GM12878 (cell line): Measurements from ENCODE around the gene MALRD1. TPM values are rescaled to one million over a fixed set of nuclear protein-coding genes. Genes with fewer than 3 reads are reported as not detected.

ENCODE experiments used
- ATAC-seq: fragments of 200-7000 bp; cut with Tn5 transposase; 3 replicates; pipeline ENCODE4 v1.9.1; 2020; ENCODE audit warnings: mild to moderate bottlenecking, moderate library complexity
- BruUV-seq: library from RNA; stranded (reverse); fragments of 400-500 nt; replicated peaks from 2 replicates; lab custom pipeline; 2021; lab: Mats Ljungman, UMichigan
- CTCF ChIA-PET: fragments of 300-600 bp; sonication (Branson Sonifier 250); formaldehyde crosslinking; extraction: SDS; loops from one replicate; lab custom pipeline; 2021; ENCODE audit warnings: inconsistent platforms; lab: Yijun Ruan, JAX
- POLR2A ChIA-PET: fragments of 350-600 bp; formaldehyde crosslinking; extraction: SDS; loops from one replicate; lab custom pipeline; 2021; ENCODE audit warnings: inconsistent platforms; lab: Charles Lee
- RAD21 ChIA-PET: fragments of 300-600 bp; sonication (Branson Sonifier 250); formaldehyde crosslinking; loops from one replicate; lab custom pipeline; 2023; ENCODE audit warnings: antibody characterized with exemption; ENCODE audit not compliant: unreplicated experiment; lab: Charles Lee
- SMC1A ChIA-PET: fragments of 300-600 bp; sonication (Branson Sonifier 250); formaldehyde crosslinking; loops from one replicate; lab custom pipeline; 2023; ENCODE audit not compliant: unreplicated experiment, uncharacterized antibody; lab: Charles Lee
- DNase-seq: peaks from one replicate; pipeline ENCODE4 v3.0.0-alpha.2; 2011; ENCODE audit warnings: low read depth, low spot score
- FAIRE-seq: peaks from 3 replicates; lab custom pipeline; 2011; peaks lifted over from hg19 to GRCh38; lab: Jason Lieb, UNC
- H2AFZ ChIP-seq: 2 replicates; pipeline ENCODE4 v1.6.0; 2011; ENCODE audit warnings: low read depth, low read length, control low read depth; ENCODE audit not compliant: control insufficient read depth
- H3K27ac ChIP-seq: 2 replicates; pipeline ENCODE4 v1.5.1; 2011; ENCODE audit warnings: control low read depth; ENCODE audit not compliant: control insufficient read depth, insufficient read depth
- H3K27me3 ChIP-seq, 2 experiments: replicated peaks in 1 of 2; 2 replicates each; pipeline versions ENCODE4 v1.6.0 to v1.6.1; 2011; ENCODE audit warnings: low read length in 1 of 2; ENCODE audit not compliant: control insufficient read depth in 2 of 2, insufficient read depth in 2 of 2
- H3K36me3 ChIP-seq, 2 experiments: 2 replicates each; pipeline ENCODE4 v1.5.1; 2011; ENCODE audit warnings: low read length in 1 of 2; ENCODE audit not compliant: control insufficient read depth in 2 of 2, insufficient read depth in 2 of 2
- H3K4me1 ChIP-seq: 2 replicates; pipeline ENCODE4 v1.6.1; 2011; ENCODE audit warnings: mild to moderate bottlenecking, low read length, moderate library complexity, mixed read lengths; ENCODE audit not compliant: control insufficient read depth, insufficient read depth
- H3K4me2 ChIP-seq: 2 replicates; pipeline ENCODE4 v1.6.0; 2011; ENCODE audit warnings: control low read depth; ENCODE audit not compliant: control insufficient read depth, insufficient read depth
- H3K4me3 ChIP-seq: fragments of 200-600 bp; sonication (generic); 2 replicates; pipeline ENCODE4 v1.5.1; 2016
- H3K79me2 ChIP-seq: 2 replicates; pipeline ENCODE4 v1.6.0; 2011; ENCODE audit warnings: low read length; ENCODE audit not compliant: control insufficient read depth, insufficient read depth
- H3K9ac ChIP-seq: 2 replicates; pipeline ENCODE4 v1.8.0; 2011; ENCODE audit warnings: low read length, control low read depth, mixed read lengths; ENCODE audit not compliant: control insufficient read depth, insufficient read depth
- H3K9me3 ChIP-seq: replicated peaks from 3 replicates; pipeline ENCODE4 v1.5.1; 2011; ENCODE audit warnings: mild to moderate bottlenecking, low read length; ENCODE audit not compliant: control insufficient read depth, insufficient read depth
- H4K20me1 ChIP-seq: 2 replicates; pipeline ENCODE4 v1.6.0; 2011; ENCODE audit not compliant: control insufficient read depth, insufficient read depth
- MTA2 ChIP-seq: fragments of 450-650 bp; IDR thresholded peaks from 2 replicates; pipeline ENCODE4 v1.6.1; 2016; ENCODE audit warnings: low read depth, mild to moderate bottlenecking, moderate library complexity
- ZBTB11 ChIP-seq: fragments of 450-650 bp; formaldehyde crosslinking; IDR thresholded peaks from 2 replicates; pipeline ENCODE4 v1.5.0; 2022; ENCODE audit warnings: mild to moderate bottlenecking, missing genetic modification characterization
- ZNF217 ChIP-seq: fragments of 450-650 bp; IDR thresholded peaks from 2 replicates; pipeline ENCODE4 v1.6.1; 2017; ENCODE audit warnings: antibody characterized with exemption, mild to moderate bottlenecking
- ZNF592 ChIP-seq: fragments of 450-650 bp; IDR thresholded peaks from 2 replicates; pipeline ENCODE4 v1.6.1; 2017; ENCODE audit warnings: mild to moderate bottlenecking, moderate library complexity
- WGBS: methylation state at CpG from one replicate; pipeline ENCODE4 v1.1.6; 2016; ENCODE audit warnings: low lambda C conversion rate; ENCODE audit not compliant: insufficient replicate concordance, insufficient coverage; ENCODE audit errors: missing lambda C conversion rate; 5-methylcytosine and 5-hydroxymethylcytosine counted together
- in situ Hi-C: fragments of 300-500 bp; cut with MboI; formaldehyde crosslinking; loops from 9 replicates; pipeline ENCODE4 v1.14.3; 2018; ENCODE audit warnings: mixed read lengths
- intact Hi-C: fragments of 100-400 bp; cut with micrococcal nuclease; formaldehyde crosslinking; loops from one replicate; pipeline ENCODE4 v1.14.2; 2022; ENCODE audit not compliant: unreplicated experiment
- polyA plus RNA-seq, 11 experiments: library from polyadenylated mRNA; depleted of rRNA in 4 of 11; unstranded in 6 of 11; stranded (reverse) in 5 of 11; fragments of >200 nt; fragmentation: Nextera tagmentation in 4 of 11; fragmentation: Illumina TruSeq in 1 of 11; extraction: Ambion mirVana in 4 of 11; extraction: Trizol in 1 of 11; gene quantifications; 1 replicate in 1 of 11; 2 replicates in 10 of 11; pipeline versions ENCODE4 v1.2.1 to v1.2.3, GENCODE V29; 2011 to 2016; ENCODE audit warnings: inconsistent platforms in 2 of 11, missing spikeins in 2 of 11, low read depth in 1 of 11
- total RNA-seq, 4 experiments: library from RNA; depleted of rRNA in 3 of 4; stranded (reverse); fragments of >200 nt in 3 of 4; fragmentation: Illumina TruSeq in 1 of 4; extraction: Trizol in 1 of 4; gene quantifications; 2 replicates each; pipeline versions ENCODE4 v1.2.1 to v1.2.3, GENCODE V29; 2013 to 2021

MALRD1 gene
- total and polyA plus RNA-seq, 10 of the 15 experiments (the other 5 are each of a cell fraction or from before 2014, with no cell fraction given), result 0.12 to 6.6 (median 0.26) TPM; not detected in 2

GRCh38 chr10:19580691-19581090 is 532.1 kb downstream of the MALRD1 start:
- CTCF ChIA-PET, result interaction anchor here (0.6 to 1.1 kb wide), 2 partner anchors 53 to 1006 kb away, joined by 3 read pairs; no protein-coding TSS in a partner anchor

More at GRCh38 chr10:19580691-19581090, 532.1 kb downstream of the MALRD1 start:
- no peak for DNase-seq
- Histone ChIP-seq H3K9me3 (no peaks in the 10 kb centered on the region), H2AFZ (no peak overlapping the region), H3K27ac (no peak overlapping the region), H3K4me3 (no peak overlapping the region), H3K4me1 (no peaks in the 10 kb centered on the region), H4K20me1 (no peaks in the 10 kb centered on the region), H3K36me3 (no peaks in the 10 kb centered on the region)
- BruUV-seq, result no TSS peak
- POLR2A ChIA-PET, result interaction anchor here (0.6 kb wide), 1 partner anchor 469 kb away, joined by 4 read pairs; no protein-coding TSS in a partner anchor
- intact Hi-C loops, result no loop called here
- in situ Hi-C loops, result no loop called here
- TF ChIP-seq MTA2, result no peak
- TF ChIP-seq ZBTB11 (CRISPR knock-in tag), result no peak
- TF ChIP-seq ZNF217, result no peak
- TF ChIP-seq ZNF592, result no peak
- TF ChIP-seq, all 136 proteins: peak for 0
- WGBS, result 90% methylated on average over 1 of the region's 1 CpG
- no peaks in the 10 kb centered on the region for H3K79me2 ChIP-seq
- ATAC-seq (no peak), FAIRE-seq (no peak)
- H3K9ac ChIP-seq, result no peak overlapping the region
- H3K27me3 ChIP-seq, result no peaks in the 10 kb centered on the region
- ChIA-PET RAD21 (no interaction called here), SMC1A (interaction anchor here (0.7 kb wide), 1 partner anchor 58 kb away, joined by 3 read pairs; no protein-coding TSS in a partner anchor)
- no peak overlapping the region for H3K4me2 ChIP-seq
